ENCODE measurements around the gene LEP.

- TF ChIP-seq CTCF (IDR thresholded peaks at IDR 0.05; ENCODE audit: borderline replicate concordance, extremely low read depth, low read length, poor library complexity, severe bottlenecking), result no peak
- TF ChIP-seq EZH2 (IDR thresholded peaks at IDR 0.05; ENCODE audit: borderline replicate concordance, low read depth, low read length, severe bottlenecking), result no peak
Observed at GRCh38 chr7:128284102-128284501, 43.0 kb downstream of the LEP start.

Measured in DND-41 (cell line).